ENCODE measurements around the gene SEMA5A.

GRCh38 chr5:9480499-9480898 is 65.4 kb downstream of the SEMA5A start:
- TF ChIP-seq CTCF (IDR thresholded peaks at IDR 0.05; ENCODE audit: insufficient read depth, low read length) (no peak), REST (IDR thresholded peaks at IDR 0.05; ENCODE audit: insufficient replicate concordance, low read depth) (no peak), POLR2AphosphoS5 (IDR thresholded peaks at IDR 0.05; ENCODE audit: low read depth) (no peak)
